CD8-positive, alpha-beta memory T cell (primary cell): Measurements from ENCODE around the gene MAP3K3. TPM values are rescaled to one million over a fixed set of nuclear protein-coding genes. Genes with fewer than 3 reads are reported as not detected.

ENCODE experiments used
- CTCF ChIA-PET: fragments of 350-600 bp; sonication (Branson Sonifier 250); formaldehyde crosslinking; loops from one replicate; lab custom pipeline; 2021; ENCODE audit warnings: antibody characterized with exemption; lab: Charles Lee
- POLR2A ChIA-PET: fragments of 350-600 bp; sonication (Branson Sonifier 250); formaldehyde crosslinking; loops from one replicate; lab custom pipeline; 2021; ENCODE audit warnings: antibody characterized with exemption; lab: Charles Lee
- DNase-seq, 5 donors: peaks; one replicate each; pipeline versions ENCODE4 v3.0.0 to v3.0.0-alpha.2; 2020 to 2022; ENCODE audit warnings: mixed read lengths in 1 of 5
- H3K27ac ChIP-seq: one replicate; pipeline ENCODE4 v1.7.0; 2013; ENCODE audit warnings: low read depth, mild to moderate bottlenecking, low read length, moderate library complexity
- H3K27me3 ChIP-seq: 2 replicates; pipeline ENCODE4 v1.7.0; 2013; ENCODE audit warnings: low read length, mild to moderate bottlenecking; ENCODE audit not compliant: insufficient read depth, poor library complexity, severe bottlenecking
- H3K36me3 ChIP-seq: 2 replicates; pipeline ENCODE4 v1.7.0; 2013; ENCODE audit warnings: mild to moderate bottlenecking, low read length, moderate library complexity; ENCODE audit not compliant: insufficient read depth
- H3K4me1 ChIP-seq: 2 replicates; pipeline ENCODE4 v1.7.0; 2013; ENCODE audit warnings: mild to moderate bottlenecking, low read length, moderate library complexity; ENCODE audit not compliant: insufficient read depth
- H3K4me3 ChIP-seq: 2 replicates; pipeline ENCODE4 v1.7.0; 2013; ENCODE audit warnings: mild to moderate bottlenecking, low read length
- H3K9me3 ChIP-seq: 2 replicates; pipeline ENCODE4 v1.7.0; 2013; ENCODE audit warnings: mild to moderate bottlenecking, low read length
- H3K27ac Mint-ChIP-seq, 8 donors: one replicate each; pipeline ENCODE4 v1.8.0; 2020 to 2021; ENCODE audit warnings: mixed read lengths in 8 of 8, mild to moderate bottlenecking in 6 of 8, inconsistent platforms in 3 of 8, moderate library complexity in 3 of 8
- H3K27me3 Mint-ChIP-seq, 2 donors: one replicate each; pipeline ENCODE4 v1.8.0; 2020 to 2021; ENCODE audit warnings: mixed read lengths in 2 of 2, mild to moderate bottlenecking in 1 of 2, moderate library complexity in 1 of 2
- H3K36me3 Mint-ChIP-seq, 3 donors: one replicate each; pipeline ENCODE4 v1.8.0; 2020 to 2021; ENCODE audit warnings: mixed read lengths in 3 of 3, inconsistent platforms in 1 of 3, mild to moderate bottlenecking in 1 of 3
- H3K4me1 Mint-ChIP-seq, 3 donors: one replicate each; pipeline ENCODE4 v1.8.0; 2020 to 2021; ENCODE audit warnings: mixed read lengths in 3 of 3, inconsistent platforms in 1 of 3, mild to moderate bottlenecking in 1 of 3
- H3K4me3 Mint-ChIP-seq, 7 donors: one replicate each; pipeline ENCODE4 v1.8.0; 2020 to 2021; ENCODE audit warnings: mixed read lengths in 7 of 7, mild to moderate bottlenecking in 6 of 7, moderate library complexity in 4 of 7, inconsistent platforms in 2 of 7
- H3K9me3 Mint-ChIP-seq, 5 donors: one replicate each; pipeline ENCODE4 v1.8.0; 2020 to 2022; ENCODE audit warnings: mixed read lengths in 5 of 5, mild to moderate bottlenecking in 3 of 5, moderate library complexity in 2 of 5, inconsistent platforms in 1 of 5
- polyA plus RNA-seq: library from polyadenylated mRNA; unstranded; fragments of 300-500 nt; fragmentation: Illumina TruSeq; gene quantifications from one replicate; pipeline ENCODE4 v1.2.3, GENCODE V29; 2021
- total RNA-seq, 2 experiments: library from RNA; stranded (reverse); gene quantifications; one replicate each; pipeline ENCODE4 v1.2.3, GENCODE V29; 2021

The MAP3K3 gene
- total and polyA plus RNA-seq, 3 experiments from 2014 or later, result 34.7 to 50.3 (median 35.8) TPM

- POLR2A ChIA-PET, result no interaction called here
- peaks cover 3 to 71% (median 19%) of the 10 kb centered on the region in 3 donors for H3K36me3 Mint-ChIP-seq
These were observed 22.6 kb downstream of the MAP3K3 start for GRCh38 chr17:63644846-63645245.

GRCh38 chr17:63645775-63646487 lies 23.7 kb downstream of the MAP3K3 start:
- POLR2A ChIA-PET, result interaction anchor here (0.6 kb wide), 1 partner anchor 18 kb away, joined by 5 read pairs; no protein-coding TSS in a partner anchor
- peaks cover 12% of the 10 kb centered on the region for H3K36me3 ChIP-seq
- Mint-ChIP-seq H3K27me3 (no peaks in the 10 kb centered on the region), H3K4me3 (no peak overlapping the region), H3K27ac (peak overlapping the region in 5 of 8 donors; percentile 30 to 74 (median 69)), H3K4me1 (peaks cover 11 to 50% (median 41%) of the 10 kb centered on the region in 3 donors), H3K36me3 (peaks cover 4 to 69% (median 20%) of the 10 kb centered on the region in 3 donors), H3K9me3 (no peaks in the 10 kb centered on the region)
- no peaks in the 10 kb centered on the region for H3K9me3 ChIP-seq
- H3K27ac ChIP-seq, result no peak overlapping the region
- DNase-seq, result no peak
- CTCF ChIA-PET, result no interaction called here
- H3K27me3 ChIP-seq, result no peaks in the 10 kb centered on the region
- H3K4me1 ChIP-seq, result peaks cover 5% of the 10 kb centered on the region
- H3K4me3 ChIP-seq, result no peak overlapping the region

More at GRCh38 chr17:63644846-63645245, 22.6 kb downstream of the MAP3K3 start:
- H3K27me3 ChIP-seq, result no peaks in the 10 kb centered on the region
- H3K4me1 Mint-ChIP-seq, result peaks cover 9 to 51% (median 40%) of the 10 kb centered on the region in 3 donors
- CTCF ChIA-PET, result no interaction called here
- H3K27ac ChIP-seq, result no peak overlapping the region
- no peaks in the 10 kb centered on the region for H3K27me3 Mint-ChIP-seq
- DNase-seq, result no peak
- H3K9me3 Mint-ChIP-seq, result no peaks in the 10 kb centered on the region
- H3K36me3 ChIP-seq, result peaks cover 12% of the 10 kb centered on the region
- H3K4me3 Mint-ChIP-seq, result no peak overlapping the region
- peak overlapping the region in 1 of 8 donors; percentile 48 for H3K27ac Mint-ChIP-seq
- no peaks in the 10 kb centered on the region for H3K9me3 ChIP-seq
- H3K4me1 ChIP-seq, result peaks cover 5% of the 10 kb centered on the region
- H3K4me3 ChIP-seq, result no peak overlapping the region

GRCh38 chr17:63646488-63646806 lies 24.2 kb downstream of the MAP3K3 start:
- H3K9me3 ChIP-seq, result no peaks in the 10 kb centered on the region
- no peak overlapping the region for H3K27ac ChIP-seq
- no peak overlapping the region for H3K4me3 ChIP-seq
- H3K27me3 Mint-ChIP-seq, result no peaks in the 10 kb centered on the region
- H3K9me3 Mint-ChIP-seq, result no peaks in the 10 kb centered on the region
- CTCF ChIA-PET, result no interaction called here
- peaks cover 5% of the 10 kb centered on the region for H3K4me1 ChIP-seq
- no peak overlapping the region for H3K4me3 Mint-ChIP-seq
- peaks cover 12% of the 10 kb centered on the region for H3K36me3 ChIP-seq
- H3K36me3 Mint-ChIP-seq, result peaks cover 4 to 71% (median 20%) of the 10 kb centered on the region in 3 donors
- H3K27me3 ChIP-seq, result no peaks in the 10 kb centered on the region
- peak overlapping the region in 1 of 8 donors; percentile 30 for H3K27ac Mint-ChIP-seq
- no peak for DNase-seq
- peaks cover 11 to 49% (median 39%) of the 10 kb centered on the region in 3 donors for H3K4me1 Mint-ChIP-seq
- POLR2A ChIA-PET, result no interaction called here

- peaks cover 4 to 70% (median 22%) of the 10 kb centered on the region in 3 donors for H3K36me3 Mint-ChIP-seq
- peaks cover 11 to 45% (median 34%) of the 10 kb centered on the region in 3 donors for H3K4me1 Mint-ChIP-seq
- ChIA-PET CTCF (no interaction called here), POLR2A (no interaction called here)
- Histone ChIP-seq H3K4me3 (no peak overlapping the region), H3K36me3 (peaks cover 14% of the 10 kb centered on the region), H3K9me3 (no peaks in the 10 kb centered on the region), H3K4me1 (peaks cover 5% of the 10 kb centered on the region), H3K27me3 (no peaks in the 10 kb centered on the region), H3K27ac (no peak overlapping the region)
- no peak overlapping the region for H3K4me3 Mint-ChIP-seq
- no peaks in the 10 kb centered on the region for H3K27me3 Mint-ChIP-seq
- no peak for DNase-seq
- H3K27ac Mint-ChIP-seq, result peak overlapping the region in 1 of 8 donors; percentile 1
- no peaks in the 10 kb centered on the region for H3K9me3 Mint-ChIP-seq
These were observed 25.0 kb downstream of the MAP3K3 start for GRCh38 chr17:63647065-63647725.

- no peaks in the 10 kb centered on the region for H3K27me3 Mint-ChIP-seq
- CTCF ChIA-PET, result no interaction called here
- peak overlapping the region in 4 of 8 donors; percentile 1 to 75 (median 56) for H3K27ac Mint-ChIP-seq
- H3K4me1 ChIP-seq, result peaks cover 5% of the 10 kb centered on the region
- no peak overlapping the region for H3K27ac ChIP-seq
- no peaks in the 10 kb centered on the region for H3K27me3 ChIP-seq
- H3K36me3 ChIP-seq, result peaks cover 22% of the 10 kb centered on the region
- DNase-seq, result no peak
- H3K9me3 Mint-ChIP-seq, result no peaks in the 10 kb centered on the region
- peaks cover 11 to 45% (median 34%) of the 10 kb centered on the region in 3 donors for H3K4me1 Mint-ChIP-seq
- H3K9me3 ChIP-seq, result no peaks in the 10 kb centered on the region
- H3K36me3 Mint-ChIP-seq, result peaks cover 4 to 74% (median 28%) of the 10 kb centered on the region in 3 donors
- no peak overlapping the region for H3K4me3 ChIP-seq
- POLR2A ChIA-PET, result no interaction called here
- H3K4me3 Mint-ChIP-seq, result no peak overlapping the region
These were observed 25.7 kb downstream of the MAP3K3 start for GRCh38 chr17:63647936-63648335.

GRCh38 chr17:63649813-63650212 lies 27.6 kb downstream of the MAP3K3 start:
- H3K36me3 ChIP-seq, result peaks cover 26% of the 10 kb centered on the region
- peaks cover 11 to 41% (median 30%) of the 10 kb centered on the region in 3 donors for H3K4me1 Mint-ChIP-seq
- H3K4me3 Mint-ChIP-seq, result peak overlapping the region in 1 of 7 donors; percentile 20
- no peak for DNase-seq
- peaks cover 6 to 81% (median 32%) of the 10 kb centered on the region in 3 donors for H3K36me3 Mint-ChIP-seq
- POLR2A ChIA-PET, result no interaction called here
- H3K27me3 ChIP-seq, result no peaks in the 10 kb centered on the region
- no peak overlapping the region for H3K4me3 ChIP-seq
- CTCF ChIA-PET, result interaction anchor here (0.6 kb wide), 1 partner anchor 45 kb away, joined by 3 read pairs; no protein-coding TSS in a partner anchor
- peak overlapping the region in 5 of 8 donors; percentile 29 to 81 (median 43) for H3K27ac Mint-ChIP-seq
- peaks cover 5% of the 10 kb centered on the region for H3K4me1 ChIP-seq
- no peak overlapping the region for H3K27ac ChIP-seq
- no peaks in the 10 kb centered on the region for H3K27me3 Mint-ChIP-seq
- no peaks in the 10 kb centered on the region for H3K9me3 ChIP-seq
- H3K9me3 Mint-ChIP-seq, result no peaks in the 10 kb centered on the region

- peaks cover 21% of the 10 kb centered on the region for H3K36me3 ChIP-seq
- no peak for DNase-seq
- no peaks in the 10 kb centered on the region for H3K27me3 ChIP-seq
- ChIA-PET CTCF (no interaction called here), POLR2A (no interaction called here)
- Mint-ChIP-seq H3K27ac (peak overlapping the region in 3 of 8 donors; percentile 35 to 85 (median 36)), H3K27me3 (no peaks in the 10 kb centered on the region), H3K36me3 (peaks cover 6 to 76% (median 18%) of the 10 kb centered on the region in 3 donors), H3K4me1 (peaks cover 8 to 21% (median 19%) of the 10 kb centered on the region in 3 donors), H3K4me3 (no peak overlapping the region), H3K9me3 (no peaks in the 10 kb centered on the region)
- H3K27ac ChIP-seq, result no peak overlapping the region
- peaks cover 5% of the 10 kb centered on the region for H3K4me1 ChIP-seq
- H3K4me3 ChIP-seq, result no peak overlapping the region
- no peaks in the 10 kb centered on the region for H3K9me3 ChIP-seq
These were observed 29.9 kb downstream of the MAP3K3 start for GRCh38 chr17:63652106-63652505.

- DNase-seq, result no peak
- Mint-ChIP-seq H3K4me3 (no peak overlapping the region), H3K27ac (peak overlapping the region in 3 of 8 donors; percentile 4 to 38 (median 17)), H3K4me1 (peaks cover 8 to 17% (median 14%) of the 10 kb centered on the region in 3 donors), H3K9me3 (no peaks in the 10 kb centered on the region), H3K27me3 (no peaks in the 10 kb centered on the region), H3K36me3 (peaks cover 6 to 75% (median 24%) of the 10 kb centered on the region in 3 donors)
- CTCF ChIA-PET, result no interaction called here
- Histone ChIP-seq H3K27ac (no peak overlapping the region), H3K36me3 (peaks cover 18% of the 10 kb centered on the region), H3K27me3 (no peaks in the 10 kb centered on the region), H3K4me3 (no peak overlapping the region), H3K9me3 (no peaks in the 10 kb centered on the region), H3K4me1 (peaks cover 5% of the 10 kb centered on the region)
- POLR2A ChIA-PET, result interaction anchor here (0.6 kb wide), 1 partner anchor 96 kb away, joined by 3 read pairs; no protein-coding TSS in a partner anchor
These were observed 30.8 kb downstream of the MAP3K3 start for GRCh38 chr17:63653050-63653449.
